HG02571 (cell line): ENCODE results near the gene SHISA9.

ENCODE experiments used
- ATAC-seq: cut with Tn5 transposase; IDR thresholded peaks from one replicate; pipeline ENCODE4 v1.9.1; 2021; ENCODE audit warnings: mild to moderate bottlenecking, moderate library complexity; ENCODE audit not compliant: unreplicated experiment

The SHISA9 gene

GRCh38 chr16:13155780-13156179, 254.4 kb downstream of the SHISA9 start:
- ATAC-seq: no peak

- ATAC-seq: no peak
Measured at GRCh38 chr16:13157082-13157481, 255.7 kb downstream of the SHISA9 start.

DNA sequence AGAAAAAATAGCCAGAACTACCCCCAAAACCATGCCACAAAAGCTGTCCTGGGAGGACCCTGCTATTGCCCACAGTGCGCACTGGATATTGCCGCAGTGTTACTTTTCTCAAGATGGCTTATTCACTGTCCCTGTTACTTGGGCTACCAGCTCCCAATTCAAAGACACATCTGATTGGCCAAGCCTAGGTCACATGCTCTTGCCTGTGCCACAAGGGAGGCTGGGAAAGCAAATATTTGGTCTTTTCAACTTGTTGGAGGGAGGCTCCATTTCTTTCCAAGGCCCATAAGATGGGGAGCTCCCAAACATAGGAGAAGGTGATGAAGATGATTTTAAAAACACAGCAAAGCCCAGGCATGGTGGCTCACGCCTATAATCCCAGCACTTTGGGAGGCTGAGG, 257.0 kb downstream of the SHISA9 start:
- no peak for ATAC-seq

- no peak for ATAC-seq
Measured at GRCh38 chr16:13165024-13165423, 263.6 kb downstream of the SHISA9 start.

GRCh38 chr16:13168091-13168572, 266.7 kb downstream of the SHISA9 start:
- no peak for ATAC-seq

- ATAC-seq: no peak
Measured at GRCh38 chr16:13171313-13171712, 269.9 kb downstream of the SHISA9 start.

DNA sequence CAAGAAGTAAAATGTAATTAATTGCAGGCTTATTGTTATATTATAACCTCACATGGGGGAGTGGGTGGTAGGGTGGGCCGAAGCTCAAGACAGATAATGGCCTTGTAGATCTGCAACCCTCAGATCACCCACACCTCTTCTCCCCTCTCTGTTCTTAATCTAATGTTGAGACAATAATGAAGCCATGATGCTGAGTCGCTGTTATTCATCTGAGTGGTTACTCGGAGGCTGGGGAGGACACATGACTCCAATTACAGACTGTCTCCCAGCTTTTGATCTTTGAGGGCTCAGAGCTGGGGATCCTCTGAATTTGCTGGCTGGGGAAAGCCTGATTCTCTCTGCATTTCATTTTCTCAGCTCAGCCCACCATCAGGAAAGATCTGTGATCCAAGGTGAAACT, 275.3 kb downstream of the SHISA9 start:
- no peak for ATAC-seq

GRCh38 chr16:13178318-13178717, 276.9 kb downstream of the SHISA9 start:
- ATAC-seq: no peak

GRCh38 chr16:13181432-13181831, 280.0 kb downstream of the SHISA9 start:
- no peak for ATAC-seq

DNA sequence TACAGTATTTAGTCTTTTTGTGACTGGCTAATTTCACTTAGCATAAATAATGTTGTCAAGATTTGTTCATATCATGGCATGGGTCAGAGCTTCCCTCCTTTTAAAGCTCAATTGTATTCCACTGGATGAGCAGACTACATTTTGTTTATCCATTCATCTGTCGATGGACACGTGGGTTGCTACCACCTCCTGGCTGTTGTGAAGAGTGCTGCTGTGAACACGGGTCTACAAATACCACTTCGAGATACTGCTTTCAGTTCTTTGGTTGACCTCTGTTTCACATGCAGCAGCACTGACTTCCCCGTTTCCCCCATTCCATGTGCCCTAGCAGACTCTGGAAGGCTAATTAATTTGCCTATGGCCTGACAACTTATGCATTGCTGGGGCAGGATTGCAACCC, 285.4 kb downstream of the SHISA9 start:
- no peak for ATAC-seq

GRCh38 chr16:13189250-13189649, 287.9 kb downstream of the SHISA9 start:
- no peak for ATAC-seq

- no peak for ATAC-seq
Measured at GRCh38 chr16:13193721-13194120, 292.3 kb downstream of the SHISA9 start.

GRCh38 chr16:13194766-13195165, 293.4 kb downstream of the SHISA9 start:
- no peak for ATAC-seq

GRCh38 chr16:13203725-13204124, 302.3 kb downstream of the SHISA9 start:
- ATAC-seq: no peak

DNA sequence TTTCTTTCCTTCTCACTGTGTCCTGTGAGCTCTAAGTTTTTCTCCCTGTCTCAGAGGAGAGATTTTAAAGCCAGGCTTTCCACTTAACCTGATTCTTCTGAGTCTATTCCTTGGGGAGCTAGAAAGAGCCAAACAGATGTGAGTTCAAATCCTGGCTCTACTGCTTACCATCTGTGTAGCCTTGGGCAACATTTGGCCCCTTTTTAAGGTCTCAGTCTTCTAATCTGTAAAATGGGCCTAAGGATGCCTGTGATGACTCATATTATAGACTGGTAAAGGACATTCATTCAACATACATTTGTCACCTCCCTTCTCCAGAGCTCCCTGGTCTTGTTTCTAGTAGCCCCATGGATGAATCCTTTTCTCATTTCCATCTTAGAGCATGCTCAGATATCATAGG, 304.0 kb downstream of the SHISA9 start:
- ATAC-seq: no peak

GRCh38 chr16:13206606-13207005, 305.2 kb downstream of the SHISA9 start:
- ATAC-seq: no peak

GRCh38 chr16:13207151-13207550, 305.8 kb downstream of the SHISA9 start:
- ATAC-seq: no peak

GRCh38 chr16:13223666-13224065, 322.3 kb downstream of the SHISA9 start:
- ATAC-seq: no peak

- no peak for ATAC-seq
Measured at GRCh38 chr16:13229039-13229438, 327.6 kb downstream of the SHISA9 start.

GRCh38 chr16:13231365-13231764, 330.0 kb downstream of the SHISA9 start:
- ATAC-seq: no peak

DNA sequence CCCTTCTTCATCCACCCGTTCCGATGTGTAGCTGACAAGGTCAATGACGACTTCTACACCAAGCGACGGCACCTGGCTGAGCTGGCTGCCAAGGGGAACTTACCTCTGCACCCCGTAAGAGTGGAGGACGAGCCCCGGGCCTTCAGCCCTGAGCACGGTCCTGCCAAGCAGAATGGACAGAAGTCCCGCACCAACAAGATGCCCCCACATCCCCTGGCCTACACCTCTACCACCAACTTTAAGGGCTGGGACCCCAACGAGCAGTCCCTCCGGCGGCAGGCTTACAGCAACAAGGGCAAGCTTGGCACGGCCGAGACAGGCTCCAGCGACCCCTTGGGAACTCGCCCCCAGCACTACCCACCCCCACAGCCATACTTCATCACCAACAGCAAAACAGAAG, 333.6 kb downstream of the SHISA9 start:
- no peak for ATAC-seq

GRCh38 chr16:13236308-13236707, 334.9 kb downstream of the SHISA9 start:
- no peak for ATAC-seq

DNA sequence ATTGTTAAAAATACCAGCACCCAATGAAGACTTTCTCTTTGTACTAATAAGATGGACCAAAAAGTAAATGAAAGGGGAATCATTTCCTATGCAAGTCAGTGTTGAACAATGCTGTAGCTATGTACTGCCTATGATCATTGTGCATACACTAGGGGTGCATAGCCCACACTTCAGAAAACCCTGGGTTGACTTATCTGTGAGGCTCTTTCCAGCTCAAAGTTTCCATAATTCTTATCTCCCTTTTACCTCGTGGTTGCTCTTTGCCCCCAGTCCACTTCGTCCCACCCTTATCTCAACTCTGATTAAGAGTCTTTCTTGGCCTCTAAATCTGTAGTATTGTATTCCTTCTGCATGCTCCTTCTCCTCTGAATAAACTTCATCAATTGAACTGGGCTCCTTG, 336.8 kb downstream of the SHISA9 start:
- no peak for ATAC-seq

DNA sequence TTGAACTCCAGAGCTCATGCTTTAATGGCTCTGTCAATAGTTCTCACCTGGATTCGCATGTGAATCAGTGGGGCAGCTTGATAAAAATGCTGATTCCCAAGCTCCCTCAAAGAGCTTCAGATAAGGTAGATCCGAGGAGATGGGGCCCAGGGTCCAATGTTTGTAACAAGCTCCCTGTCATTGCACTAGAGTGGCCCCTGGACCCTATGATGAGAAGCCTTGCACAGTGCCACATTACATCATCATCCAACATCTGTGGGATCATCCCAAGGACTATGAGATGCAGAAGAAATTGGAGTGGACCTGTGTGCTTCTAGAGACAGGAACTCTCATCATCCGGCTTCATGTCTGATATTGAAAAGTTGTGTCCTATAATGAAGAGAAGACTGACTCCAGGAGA, 340.8 kb downstream of the SHISA9 start:
- no peak for ATAC-seq
